Common myeloid progenitor, CD34-positive (primary cell): ENCODE measurements around the gene NUFIP2.

Source experiments
- CTCF ChIA-PET: fragments of 350-600 bp; sonication (Branson Sonifier 250); formaldehyde crosslinking; loops from one replicate; lab custom pipeline; 2021; ENCODE audit warnings: antibody characterized with exemption; lab: Charles Lee
- POLR2A ChIA-PET: fragments of 350-600 bp; sonication (Branson Sonifier 250); formaldehyde crosslinking; loops from one replicate; lab custom pipeline; 2021; ENCODE audit warnings: antibody characterized with exemption; lab: Charles Lee
- DNase-seq, 3 donors: peaks; one replicate each; pipeline versions ENCODE4 v3.0.0 to v3.0.0-alpha.2; 2013
- H3K27ac ChIP-seq, 2 experiments: 1 replicate in 1 of 2; 2 replicates in 1 of 2; pipeline ENCODE4 v1.7.0; 2013; ENCODE audit warnings: inconsistent platforms in 2 of 2, low read length in 2 of 2, mild to moderate bottlenecking in 2 of 2, low read depth in 1 of 2, moderate library complexity in 1 of 2; ENCODE audit not compliant: severe bottlenecking in 2 of 2, insufficient read depth in 1 of 2, poor library complexity in 1 of 2
- H3K27me3 ChIP-seq, 5 experiments: replicated peaks in 2 of 5; 1 replicate in 3 of 5; 2 replicates in 2 of 5; pipeline versions ENCODE4 v1.6.1 to v1.7.0; 2013; ENCODE audit warnings: low read length in 4 of 5, mild to moderate bottlenecking in 2 of 5, moderate library complexity in 2 of 5, inconsistent platforms in 1 of 5; ENCODE audit not compliant: insufficient read depth in 5 of 5, control insufficient read depth in 4 of 5
- H3K36me3 ChIP-seq, 4 experiments: 1 replicate in 2 of 4; 2 replicates in 2 of 4; pipeline versions ENCODE4 v1.6.1 to v1.7.0; 2013; ENCODE audit warnings: low read length in 3 of 4, control low read depth in 1 of 4, mild to moderate bottlenecking in 1 of 4; ENCODE audit not compliant: control insufficient read depth in 4 of 4, insufficient read depth in 4 of 4
- H3K4me1 ChIP-seq, 4 experiments: 1 replicate in 3 of 4; 2 replicates in 1 of 4; pipeline versions ENCODE4 v1.6.1 to v1.7.1; 2013; ENCODE audit warnings: low read length in 3 of 4, mild to moderate bottlenecking in 3 of 4, control low read depth in 1 of 4, inconsistent platforms in 1 of 4, moderate library complexity in 1 of 4; ENCODE audit not compliant: control insufficient read depth in 4 of 4, insufficient read depth in 4 of 4; ENCODE audit errors: control extremely low read depth in 1 of 4
- H3K4me3 ChIP-seq, 7 experiments: 1 replicate in 4 of 7; 2 replicates in 3 of 7; pipeline versions ENCODE4 v1.5.1 to v1.7.0; 2013; ENCODE audit warnings: mild to moderate bottlenecking in 7 of 7, low read length in 6 of 7, moderate library complexity in 6 of 7, inconsistent platforms in 2 of 7, low read depth in 2 of 7, control low read depth in 1 of 7; ENCODE audit not compliant: insufficient read depth in 4 of 7, control insufficient read depth in 1 of 7; ENCODE audit errors: extremely low read depth in 1 of 7
- H3K9me3 ChIP-seq, 5 experiments: 1 replicate in 4 of 5; 2 replicates in 1 of 5; pipeline versions ENCODE4 v1.6.1 to v1.7.1; 2013; ENCODE audit warnings: low read length in 4 of 5, mild to moderate bottlenecking in 2 of 5, inconsistent platforms in 1 of 5, low read depth in 1 of 5, moderate library complexity in 1 of 5; ENCODE audit not compliant: control insufficient read depth in 4 of 5, insufficient read depth in 2 of 5; ENCODE audit errors: control extremely low read depth in 1 of 5
- WGBS: methylation state at CpG from one replicate; pipeline ENCODE4 v1.1.5; 2013; ENCODE audit not compliant: insufficient coverage; 5-methylcytosine and 5-hydroxymethylcytosine counted together

Gene NUFIP2

DNA sequence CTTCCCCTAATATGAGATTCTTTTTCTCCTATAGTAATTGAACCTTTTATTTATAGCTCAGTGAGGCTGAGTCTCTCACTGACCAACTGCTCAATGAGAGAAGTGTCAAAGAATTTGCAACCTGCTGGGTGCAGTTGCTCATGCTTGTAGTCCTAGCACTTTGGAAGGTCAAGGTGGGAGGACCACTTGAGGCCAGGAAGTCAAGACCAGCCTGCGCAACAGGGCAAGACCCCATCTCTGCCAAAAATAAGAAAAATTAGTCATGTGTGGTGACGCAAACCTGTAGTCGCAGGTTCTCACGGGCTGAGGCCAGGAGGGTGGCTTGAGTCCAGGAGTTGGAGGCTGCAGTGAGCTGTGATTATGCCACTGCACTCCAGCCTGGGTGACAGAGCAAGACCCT is 78.2 kb downstream of the NUFIP2 start:
- ChIA-PET CTCF (interaction anchor here (1.1 to 11.1 kb wide), 6 partner anchors 10 to 91 kb away, joined by 3 to 124 read pairs (median 4); no protein-coding TSS in a partner anchor), POLR2A (no interaction called here)
- Histone ChIP-seq H3K36me3 (no peaks in the 10 kb centered on the region), H3K4me1 (peaks cover 0 to 8% (median 3%) of the 10 kb centered on the region in 4 experiments), H3K4me3 (no peak overlapping the region), H3K9me3 (no peaks in the 10 kb centered on the region), H3K27ac (no peak overlapping the region), H3K27me3 (no peaks in the 10 kb centered on the region)
- WGBS: 84% methylated on average over 4 of the region's 4 CpGs
- DNase-seq: no peak

- Histone ChIP-seq H3K27me3 (no peaks in the 10 kb centered on the region), H3K4me3 (no peak overlapping the region), H3K36me3 (no peaks in the 10 kb centered on the region), H3K9me3 (no peaks in the 10 kb centered on the region), H3K27ac (no peak overlapping the region), H3K4me1 (peaks cover 0 to 8% (median 0%) of the 10 kb centered on the region in 4 experiments)
- 98% methylated on average over 10 of the region's 10 CpGs for WGBS
- CTCF ChIA-PET: interaction anchor here (0.5 to 11.1 kb wide), 7 partner anchors 8 to 91 kb away, joined by 3 to 124 read pairs (median 5); no protein-coding TSS in a partner anchor
- no peak for DNase-seq
- POLR2A ChIA-PET: no interaction called here
Measured at GRCh38 chr17:29215174-29215573, 78.8 kb downstream of the NUFIP2 start.

DNA sequence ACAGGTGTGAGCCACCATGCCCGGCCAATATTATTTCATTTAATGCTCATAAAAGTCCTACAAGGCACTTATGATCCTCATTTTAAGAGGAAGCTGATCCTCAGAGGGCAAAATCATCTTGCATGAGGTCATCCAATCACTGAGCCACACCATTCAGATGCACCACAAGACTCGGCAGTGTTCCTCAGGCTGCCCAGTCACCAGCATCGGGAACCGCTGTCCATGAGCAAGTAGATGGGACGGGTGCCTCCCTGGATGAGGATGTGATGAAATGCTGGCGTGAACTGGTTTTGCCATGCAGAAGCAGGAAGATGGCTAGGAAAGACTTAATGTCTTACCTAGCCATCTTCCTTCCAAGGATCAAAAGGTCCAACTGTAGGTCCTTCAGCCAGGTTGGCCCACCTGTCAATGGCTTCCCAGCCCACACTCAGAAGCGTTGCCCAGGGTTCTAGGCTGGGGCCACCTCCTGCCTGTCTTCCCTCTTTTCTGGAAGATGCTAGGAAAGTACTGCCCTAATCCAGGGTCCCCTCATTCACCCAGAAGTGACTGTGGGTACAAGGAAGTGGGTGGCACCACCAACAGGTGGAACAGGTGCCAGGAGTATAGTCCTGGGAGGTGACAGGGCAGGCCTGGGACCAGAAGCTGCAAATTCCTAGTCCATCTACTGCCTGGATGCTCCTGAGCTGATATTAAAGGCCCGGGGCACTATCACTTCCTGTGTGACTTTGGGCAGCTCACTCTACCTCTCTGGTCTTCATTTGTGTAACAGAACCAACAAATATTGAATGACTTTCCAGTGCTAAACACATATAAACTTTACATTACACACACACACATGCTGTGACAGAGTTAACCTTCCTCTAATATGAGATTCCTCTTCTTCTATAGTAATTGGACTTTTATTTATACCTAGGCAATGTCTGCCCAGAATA is 79.5 kb downstream of the NUFIP2 start:
- CTCF ChIA-PET: interaction anchor here (0.5 to 11.1 kb wide), 6 partner anchors 8 to 90 kb away, joined by 3 to 124 read pairs (median 5); no protein-coding TSS in a partner anchor
- Histone ChIP-seq H3K9me3 (no peaks in the 10 kb centered on the region), H3K27ac (no peak overlapping the region), H3K4me3 (no peak overlapping the region), H3K27me3 (no peaks in the 10 kb centered on the region), H3K4me1 (peaks cover 0 to 4% (median 0%) of the 10 kb centered on the region in 4 experiments), H3K36me3 (no peaks in the 10 kb centered on the region)
- DNase-seq: no peak
- POLR2A ChIA-PET: no interaction called here
- WGBS: 98% methylated on average over 5 of the region's 8 CpGs

- no peak overlapping the region for H3K27ac ChIP-seq
- no peaks in the 10 kb centered on the region for H3K27me3 ChIP-seq
- POLR2A ChIA-PET: interaction anchor here (0.9 kb wide), 1 partner anchor 16 kb away, joined by 3 read pairs; no protein-coding TSS in a partner anchor
- no peak for DNase-seq
- no peaks in the 10 kb centered on the region for H3K36me3 ChIP-seq
- H3K4me3 ChIP-seq: no peak overlapping the region
- CTCF ChIA-PET: interaction anchor here (0.8 to 11.1 kb wide), 6 partner anchors 12 to 65 kb away, joined by 3 to 124 read pairs (median 4); partner anchors contain the start of gene MYO18A
- H3K9me3 ChIP-seq: no peaks in the 10 kb centered on the region
- H3K4me1 ChIP-seq: no peaks in the 10 kb centered on the region
- WGBS: 97% methylated on average over 5 of the region's 5 CpGs
Measured at GRCh38 chr17:29212681-29213121, 81.2 kb downstream of the NUFIP2 start.

- no peak overlapping the region for H3K27ac ChIP-seq
- H3K36me3 ChIP-seq: no peaks in the 10 kb centered on the region
- no peaks in the 10 kb centered on the region for H3K9me3 ChIP-seq
- no peak for DNase-seq
- no peak overlapping the region for H3K4me3 ChIP-seq
- 100% methylated on average over 1 of the region's 1 CpG for WGBS
- CTCF ChIA-PET: interaction anchor here (0.8 to 11.1 kb wide), 5 partner anchors 13 to 64 kb away, joined by 3 to 124 read pairs (median 4); partner anchors contain the start of gene MYO18A
- no peaks in the 10 kb centered on the region for H3K27me3 ChIP-seq
- no peaks in the 10 kb centered on the region for H3K4me1 ChIP-seq
- POLR2A ChIA-PET: interaction anchor here (0.9 kb wide), 1 partner anchor 16 kb away, joined by 3 read pairs; no protein-coding TSS in a partner anchor
Measured at GRCh38 chr17:29212094-29212631, 81.8 kb downstream of the NUFIP2 start.

GRCh38 chr17:29210879-29211278 is 83.1 kb downstream of the NUFIP2 start:
- no peak overlapping the region for H3K27ac ChIP-seq
- 100% methylated on average over 2 of the region's 2 CpGs for WGBS

More at GRCh38 chr17:29210879-29211278, 83.1 kb downstream of the NUFIP2 start:
- H3K27me3 ChIP-seq: no peaks in the 10 kb centered on the region
- no peaks in the 10 kb centered on the region for H3K4me1 ChIP-seq
- H3K36me3 ChIP-seq: no peaks in the 10 kb centered on the region
- H3K9me3 ChIP-seq: no peaks in the 10 kb centered on the region
- no peak overlapping the region for H3K4me3 ChIP-seq
- DNase-seq: no peak
- ChIA-PET CTCF (interaction anchor here (0.7 to 1.1 kb wide), 2 partner anchors 31 to 48 kb away, joined by 4 to 5 read pairs; partner anchors contain the start of gene MYO18A), POLR2A (no interaction called here)
